AG10803 (cell line): Measurements from ENCODE around the gene ZNF12.
"Not testable (repeated sequence)": the region's sequence is repeated elsewhere in the genome, so short reads cannot be mapped to it uniquely, and the experiment has no call there.

Source experiments
- DNase-seq: peaks from one replicate; pipeline ENCODE4 v3.0.0; 2010; ENCODE audit warnings: low read depth
- H3K4me3 ChIP-seq: 2 replicates; pipeline ENCODE4 v1.5.1; 2011; ENCODE audit warnings: mild to moderate bottlenecking, low read length, control low read depth
- TF ChIP-seq, protein P1 (sequence below): conservative IDR thresholded peaks from 2 replicates; pipeline ENCODE4 v1.5.1; 2011; ENCODE audit warnings: mild to moderate bottlenecking, low read length, control low read depth, inconsistent platforms

ZNF12 gene

DNA sequence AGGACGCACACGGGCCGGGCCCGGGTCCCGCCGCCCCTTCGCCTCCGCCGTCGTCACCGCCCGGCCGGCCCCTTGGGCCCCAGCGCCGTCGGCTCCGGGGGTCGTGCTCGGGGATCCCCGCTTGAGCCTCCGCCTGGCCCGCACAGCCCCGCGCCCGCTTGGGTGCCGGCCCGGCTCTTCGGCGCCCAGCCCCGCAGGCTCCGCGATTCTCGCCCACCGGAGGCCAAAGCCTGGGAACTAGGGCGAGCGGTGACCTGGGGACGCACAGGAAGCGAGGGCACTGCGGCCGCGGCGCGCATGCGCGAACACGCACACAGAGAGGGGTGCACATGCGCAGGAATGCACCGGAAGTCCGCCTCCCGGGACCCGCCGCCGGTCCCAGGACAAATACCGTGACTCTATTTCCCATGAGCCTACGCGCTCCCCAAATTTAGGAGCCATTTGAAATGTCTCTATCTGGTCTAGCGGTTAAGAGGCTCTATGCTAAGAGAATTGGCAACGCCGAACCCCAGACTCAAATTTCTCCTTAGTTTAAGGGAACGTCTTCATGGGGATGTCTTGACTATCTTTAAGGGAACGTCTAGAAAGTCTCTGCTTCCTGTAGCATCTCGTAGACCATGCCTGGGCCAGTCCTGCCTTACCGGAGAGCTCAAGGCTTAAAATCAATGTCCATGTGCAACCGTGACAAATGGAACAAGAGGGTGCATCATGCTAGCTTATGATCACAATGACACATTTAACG is at the start of gene ZNF12:
ZNF12 (minus strand) TSS at position 282 of the 742 bp plus-strand sequence. CDS start 1,774 bp downstream, outside the sequence.
- TF ChIP-seq, protein P1, sequence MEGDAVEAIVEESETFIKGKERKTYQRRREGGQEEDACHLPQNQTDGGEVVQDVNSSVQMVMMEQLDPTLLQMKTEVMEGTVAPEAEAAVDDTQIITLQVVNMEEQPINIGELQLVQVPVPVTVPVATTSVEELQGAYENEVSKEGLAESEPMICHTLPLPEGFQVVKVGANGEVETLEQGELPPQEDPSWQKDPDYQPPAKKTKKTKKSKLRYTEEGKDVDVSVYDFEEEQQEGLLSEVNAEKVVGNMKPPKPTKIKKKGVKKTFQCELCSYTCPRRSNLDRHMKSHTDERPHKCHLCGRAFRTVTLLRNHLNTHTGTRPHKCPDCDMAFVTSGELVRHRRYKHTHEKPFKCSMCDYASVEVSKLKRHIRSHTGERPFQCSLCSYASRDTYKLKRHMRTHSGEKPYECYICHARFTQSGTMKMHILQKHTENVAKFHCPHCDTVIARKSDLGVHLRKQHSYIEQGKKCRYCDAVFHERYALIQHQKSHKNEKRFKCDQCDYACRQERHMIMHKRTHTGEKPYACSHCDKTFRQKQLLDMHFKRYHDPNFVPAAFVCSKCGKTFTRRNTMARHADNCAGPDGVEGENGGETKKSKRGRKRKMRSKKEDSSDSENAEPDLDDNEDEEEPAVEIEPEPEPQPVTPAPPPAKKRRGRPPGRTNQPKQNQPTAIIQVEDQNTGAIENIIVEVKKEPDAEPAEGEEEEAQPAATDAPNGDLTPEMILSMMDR, result no peak
- H3K4me3 ChIP-seq, result peak within 1 kb of the TSS; percentile 92
- DNase-seq, result peak; percentile 94

DNA sequence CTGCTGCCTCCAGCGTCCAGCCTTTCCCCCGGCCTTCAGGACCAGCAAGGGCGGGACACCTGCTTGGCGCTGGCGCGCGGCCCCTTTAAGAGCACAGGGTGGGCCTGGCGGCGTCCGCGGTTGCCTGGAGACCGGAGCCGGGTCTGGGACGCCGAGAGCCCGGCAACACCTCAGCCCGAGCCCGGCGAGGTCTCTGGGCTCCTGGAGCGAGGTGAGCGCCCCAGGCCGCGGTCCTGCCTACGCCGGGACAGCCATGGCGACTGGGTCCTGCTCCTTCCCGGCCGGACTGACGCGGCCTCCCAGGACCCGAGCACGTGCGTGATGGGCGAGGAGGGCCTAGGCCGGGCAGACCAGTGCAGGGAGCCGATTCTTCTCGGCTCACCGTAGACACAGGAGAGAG is 47.2 kb upstream of the ZNF12 start, which contains the start of gene RSPH10B2:
RSPH10B2 (plus strand) TSS at position 140 of the 400 bp plus-strand sequence. CDS start 3,575 bp downstream, outside the sequence.
- not testable (repeated sequence) for H3K4me3 ChIP-seq

GRCh38 chr7:6750173-6750572 is 43.4 kb upstream of the ZNF12 start:
- not testable (repeated sequence) for DNase-seq

More for the DNA sequence above, 47.2 kb upstream of the ZNF12 start, which contains the start of gene RSPH10B2:
- DNase-seq, result not testable (repeated sequence)

GRCh38 chr7:6749335-6749734 is 42.6 kb upstream of the ZNF12 start:
- not testable (repeated sequence) for H3K4me3 ChIP-seq, DNase-seq

More at GRCh38 chr7:6750173-6750572, 43.4 kb upstream of the ZNF12 start:
- H3K4me3 ChIP-seq, result not testable (repeated sequence)

DNA sequence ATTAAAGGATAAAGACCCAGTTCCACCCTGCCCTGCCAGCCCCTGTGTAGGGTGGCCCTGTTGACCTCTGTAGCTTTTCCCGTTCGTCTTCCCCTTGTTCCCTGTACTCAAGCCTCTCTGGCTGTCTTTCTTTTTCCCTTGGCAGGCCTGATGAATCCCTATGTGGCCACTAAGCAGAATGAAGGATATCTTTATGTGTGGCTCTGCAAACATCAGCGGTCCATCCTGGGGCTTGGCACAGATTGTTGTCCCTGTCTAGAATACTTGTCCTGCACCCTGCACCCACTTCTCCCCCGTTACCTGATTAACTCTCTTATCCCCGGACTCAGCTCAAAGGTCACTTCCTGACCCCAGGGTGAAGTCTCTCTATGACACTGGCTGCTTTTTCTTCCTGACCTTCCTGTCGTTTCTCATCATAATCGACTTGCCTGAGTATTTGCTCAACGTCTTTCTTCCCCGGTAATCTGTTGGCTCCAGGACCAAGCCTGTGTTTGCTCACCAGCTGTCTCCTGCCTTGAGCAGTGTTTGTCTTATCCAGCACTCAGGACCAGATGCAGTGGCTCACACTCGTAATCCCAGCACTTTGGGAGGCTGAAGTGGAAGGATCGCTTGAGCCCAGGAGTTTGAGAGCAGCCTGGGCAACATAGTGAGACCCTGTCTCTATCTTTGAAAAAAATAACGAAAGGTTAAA is 37.8 kb upstream of the ZNF12 start:
- H3K4me3 ChIP-seq, DNase-seq: not testable (repeated sequence)

GRCh38 chr7:6738415-6738814 is 31.7 kb upstream of the ZNF12 start:
- not testable (repeated sequence) for H3K4me3 ChIP-seq, DNase-seq

- TF ChIP-seq, protein P1, result no peak
- peak overlapping the region; percentile 81 for H3K4me3 ChIP-seq
- peak; percentile 44 for DNase-seq
These were observed 23.5 kb upstream of the ZNF12 start for GRCh38 chr7:6730343-6730633.

DNA sequence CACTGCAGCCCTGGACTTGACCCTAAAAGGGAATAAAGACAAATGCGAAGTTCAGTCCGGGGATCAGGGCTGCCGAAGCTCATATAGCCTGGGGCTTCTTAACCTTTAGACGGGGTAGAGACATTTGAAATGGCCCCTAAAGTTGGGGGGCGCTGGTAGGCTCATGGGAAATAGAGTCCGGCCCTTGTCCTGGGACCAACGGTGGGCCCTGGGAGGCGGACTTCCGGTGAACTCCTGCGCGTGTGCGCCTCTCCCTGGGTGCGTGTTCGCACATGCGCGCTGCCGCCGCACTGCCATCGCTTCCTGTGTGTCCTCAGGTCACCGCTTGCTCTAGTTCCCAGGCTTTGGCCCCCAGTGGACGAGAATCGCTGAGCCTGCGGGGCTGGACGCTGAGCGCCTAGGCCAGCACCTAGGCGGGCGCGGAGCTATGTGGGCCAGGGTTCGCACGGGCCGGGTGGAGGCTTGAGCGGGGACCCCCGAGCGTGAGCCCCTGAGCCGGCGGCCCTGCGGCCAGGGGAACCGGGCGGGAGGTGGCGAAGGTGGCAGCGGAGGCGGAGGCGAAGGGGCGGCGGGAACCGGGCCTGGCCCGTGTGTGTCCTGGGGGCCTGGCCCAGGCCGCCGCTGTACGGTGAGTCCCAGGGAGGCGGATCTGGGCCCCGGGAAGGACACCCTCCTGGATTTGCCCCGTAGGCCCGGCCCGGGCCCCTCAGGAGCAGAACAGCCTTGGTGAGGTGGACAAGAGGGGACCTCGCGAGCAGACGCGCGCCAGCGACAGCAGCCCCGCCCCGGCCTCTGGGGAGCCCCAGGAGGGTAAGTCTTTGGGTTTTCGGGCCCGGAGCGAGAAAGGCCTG is 23.0 kb upstream of the ZNF12 start:
- H3K4me3 ChIP-seq, result peak overlapping the region; percentile 81
- TF ChIP-seq, protein P1, result no peak
- peak; percentile 94 for DNase-seq

GRCh38 chr7:6728893-6729491 is 22.2 kb upstream of the ZNF12 start:
- H3K4me3 ChIP-seq, result peak overlapping the region; percentile 81
- DNase-seq, result not testable (repeated sequence)

GRCh38 chr7:6727663-6728062 is 20.9 kb upstream of the ZNF12 start:
- TF ChIP-seq, protein P1, result no peak
- no peak for DNase-seq
- H3K4me3 ChIP-seq, result no peak overlapping the region

DNA sequence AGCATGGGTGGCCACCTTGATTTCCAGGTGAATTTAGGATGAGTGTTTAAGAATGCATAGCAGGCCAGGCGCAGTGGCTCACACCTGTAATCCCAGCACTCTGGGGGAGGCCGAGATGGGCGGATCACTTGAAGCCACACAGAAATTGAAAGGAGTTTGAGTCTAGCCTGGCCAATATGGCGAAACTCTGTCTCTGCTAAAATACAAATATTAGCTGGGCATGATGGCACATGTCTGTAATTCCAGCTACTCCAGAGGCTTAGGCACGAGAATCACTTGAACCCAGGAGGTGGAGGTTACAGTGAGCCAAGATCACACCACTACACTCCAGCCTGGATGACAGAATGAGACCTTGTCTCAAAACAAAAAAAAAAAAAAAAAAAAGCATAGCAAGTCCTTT is 19.6 kb upstream of the ZNF12 start:
- DNase-seq, H3K4me3 ChIP-seq: not testable (repeated sequence)
